Ovary (tissue), 9 donors: ENCODE measurements around the gene ENO3. TPM values are rescaled to one million over a fixed set of nuclear protein-coding genes. Genes with fewer than 3 reads are reported as not detected.

Source experiments
- DNase-seq, 5 donors: peaks; one replicate each; pipeline ENCODE4 v3.0.0-alpha.2; 2019 to 2020
- H3K27ac ChIP-seq, 2 donors: fragments of 200-600 bp; one replicate each; pipeline versions ENCODE4 v1.5.1 to v1.8.0; 2019 to 2022
- H3K27me3 ChIP-seq: fragments of 200-600 bp; one replicate; pipeline ENCODE4 v1.8.0; 2022
- H3K36me3 ChIP-seq: fragments of 200-600 bp; sonication (generic); one replicate; pipeline ENCODE4 v1.5.1; 2019
- H3K4me1 ChIP-seq: one replicate; pipeline ENCODE4 v1.8.1; 2013; ENCODE audit warnings: mild to moderate bottlenecking, moderate library complexity; ENCODE audit not compliant: insufficient read depth
- H3K4me3 ChIP-seq: fragments of 200-600 bp; sonication (generic); one replicate; pipeline ENCODE4 v1.5.1; 2017
- H3K9me3 ChIP-seq, 2 donors: fragments of 200-600 bp in 1 of 2; sonication (generic) in 1 of 2; one replicate each; pipeline versions ENCODE4 v1.5.1 to v1.8.1; 2013 to 2019; ENCODE audit warnings: mild to moderate bottlenecking in 1 of 2, moderate library complexity in 1 of 2
- CTCF ChIP-seq, 3 donors: fragments of 450-650 bp in 2 of 3; fragments of 200-600 bp in 1 of 3; IDR thresholded peaks; one replicate each; pipeline versions ENCODE4 v1.5.1 to v1.8.0; 2016 to 2022; ENCODE audit warnings: antibody characterized with exemption in 3 of 3, mild to moderate bottlenecking in 1 of 3
- EP300 ChIP-seq: sonication (generic); formaldehyde crosslinking; IDR thresholded peaks from one replicate; pipeline ENCODE4 v1.6.1; 2017; ENCODE audit warnings: antibody characterized with exemption
- POLR2A ChIP-seq: fragments of 450-650 bp; IDR thresholded peaks from one replicate; pipeline ENCODE4 v1.6.1; 2017; ENCODE audit warnings: antibody characterized with exemption, mild to moderate bottlenecking, moderate library complexity
- WGBS, 3 donors: extraction: QIAGEN DNeasy Blood & Tissue Kit in 1 of 3; methylation state at CpG; one replicate each; pipeline versions ENCODE4 v1.1.5 to v1.1.7; 2013 to 2017; 5-methylcytosine and 5-hydroxymethylcytosine counted together
- intact Hi-C, 4 donors: fragments of 100-400 bp; cut with DNase I; formaldehyde crosslinking; loops; one replicate each; pipeline versions ENCODE4 v1.11.0 to v1.15.1; 2022 to 2023
- polyA plus RNA-seq, 2 donors: library from polyadenylated mRNA; stranded (reverse); fragments of 200-250 nt in 1 of 2; fragments of 350-450 nt in 1 of 2; fragmentation: Illumina TruSeq in 1 of 2; extraction: RNeasy Lipid Tissue Mini Kit (QIAGEN cat#74804) in 1 of 2; gene quantifications; one replicate each; pipeline ENCODE4 v1.2.3, GENCODE V29; 2013 to 2014
- total RNA-seq, 7 donors: library from RNA; depleted of rRNA in 2 of 7; stranded (reverse); fragments of >200 nt in 2 of 7; fragmentation: NEBNext Ultra II Directional in 3 of 7; extraction: Animal tissue kit (Norgen Biotek cat#: 25700) in 3 of 7; gene quantifications; one replicate each; pipeline versions ENCODE4 v1.1.0 to v1.2.4, GENCODE V29; 2016 to 2023
- donor health status: DM: no; HTN: no; CAD: no; lungs with moderate emphysema.
- donor health status: DM: no; HTN: no; CAD: no.
- donor health status: Bipolar disorder and iron deficiency.
- donor health status: DM: yes; HTN: yes; CAD: no.
- donor health status: DM: no; HTN: no; CAD: no.
- donor health status: DM: yes; HTN: yes; CAD: no.

The ENO3 gene
- total and polyA plus RNA-seq, 9 donors = 1.8 to 6.1 (median 4.1) TPM

- WGBS, 3 donors = 86 to 94% (median 87%) methylated on average over 8 of the region's 8 CpGs
- TF ChIP-seq EP300 (no peak), CTCF (IDR thresholded peaks at IDR 0.05) (no peak), POLR2A (no peak)
- H3K4me1 ChIP-seq = peaks cover 8% of the 10 kb centered on the region
- H3K27me3 ChIP-seq = no peaks in the 10 kb centered on the region
- no peaks in the 10 kb centered on the region for H3K36me3 ChIP-seq
- H3K9me3 ChIP-seq = no peaks in the 10 kb centered on the region
- intact Hi-C loops = no loop called here
- no peak for DNase-seq
- no peak overlapping the region for H3K27ac ChIP-seq
- no peak overlapping the region for H3K4me3 ChIP-seq
These were observed 19.4 kb downstream of the ENO3 start for GRCh38 chr17:4970273-4970672.

GRCh38 chr17:4971826-4972225 is 20.9 kb downstream of the ENO3 start:
- TF ChIP-seq POLR2A (no peak), EP300 (no peak), CTCF (IDR thresholded peaks at IDR 0.05) (no peak)
- DNase-seq = no peak
- peaks cover 6% of the 10 kb centered on the region for H3K4me1 ChIP-seq
- no peak overlapping the region for H3K4me3 ChIP-seq
- 81 to 90% (median 86%) methylated on average over 6 of the region's 6 CpGs for WGBS, 3 donors
- intact Hi-C loops = no loop called here
- H3K36me3 ChIP-seq = no peaks in the 10 kb centered on the region
- H3K27ac ChIP-seq = no peak overlapping the region
- no peaks in the 10 kb centered on the region for H3K9me3 ChIP-seq
- H3K27me3 ChIP-seq = no peaks in the 10 kb centered on the region

GRCh38 chr17:4972322-4972721 is 21.4 kb downstream of the ENO3 start:
- no peak for DNase-seq
- WGBS, 3 donors = 86 to 92% (median 88%) methylated on average over 12 of the region's 12 CpGs
- intact Hi-C loops = no loop called here

GRCh38 chr17:4972752-4973151 is 21.8 kb downstream of the ENO3 start:
- H3K9me3 ChIP-seq = no peaks in the 10 kb centered on the region
- intact Hi-C loops = no loop called here
- H3K4me1 ChIP-seq = peaks cover 6% of the 10 kb centered on the region
- H3K36me3 ChIP-seq = no peaks in the 10 kb centered on the region
- no peak for DNase-seq
- no peak overlapping the region for H3K27ac ChIP-seq
- 78 to 80% (median 78%) methylated on average over 12 of the region's 12 CpGs for WGBS, 3 donors
- TF ChIP-seq POLR2A (no peak), EP300 (no peak), CTCF (IDR thresholded peaks at IDR 0.05) (no peak)
- no peaks in the 10 kb centered on the region for H3K27me3 ChIP-seq
- H3K4me3 ChIP-seq = no peak overlapping the region

More at GRCh38 chr17:4972322-4972721, 21.4 kb downstream of the ENO3 start:
- Histone ChIP-seq H3K27me3 (no peaks in the 10 kb centered on the region), H3K27ac (no peak overlapping the region), H3K36me3 (no peaks in the 10 kb centered on the region), H3K4me1 (peaks cover 6% of the 10 kb centered on the region), H3K9me3 (no peaks in the 10 kb centered on the region), H3K4me3 (no peak overlapping the region)
- TF ChIP-seq POLR2A (no peak), CTCF (IDR thresholded peaks at IDR 0.05) (no peak), EP300 (no peak)
